Transverse colon (tissue), 4 donors: ENCODE data around the gene ABCG1. TPM values are rescaled to one million over a fixed set of nuclear protein-coding genes. Genes with fewer than 3 reads are reported as not detected.

Experiments
- DNase-seq: peaks from one replicate; pipeline ENCODE4 v3.0.0-alpha.2; 2019
- H3K27ac ChIP-seq, 4 donors: fragments of 200-600 bp; sonication (generic); 2 replicates each; pipeline ENCODE4 v1.5.1; 2016 to 2018; ENCODE audit warnings: inconsistent platforms in 4 of 4
- H3K27me3 ChIP-seq: fragments of 200-600 bp; sonication (generic); 2 replicates; pipeline ENCODE4 v1.5.1; 2017; ENCODE audit warnings: inconsistent platforms
- H3K36me3 ChIP-seq, 4 donors: fragments of 200-600 bp; sonication (generic); 2 replicates each; pipeline ENCODE4 v1.5.1; 2017 to 2019; ENCODE audit warnings: inconsistent platforms in 4 of 4
- H3K4me1 ChIP-seq, 4 donors: fragments of 200-600 bp; sonication (generic); 2 replicates each; pipeline ENCODE4 v1.5.1; 2017 to 2020; ENCODE audit warnings: inconsistent platforms in 4 of 4
- H3K4me3 ChIP-seq, 4 donors: fragments of 200-600 bp; sonication (generic); 1 replicate in 1 of 4; 2 replicates in 3 of 4; pipeline versions ENCODE4 v1.5.1 to v1.6.1; 2017 to 2019; ENCODE audit warnings: inconsistent platforms in 4 of 4
- H3K9me3 ChIP-seq, 2 donors: fragments of 200-600 bp; sonication (generic); 2 replicates each; pipeline ENCODE4 v1.5.1; 2017 to 2019; ENCODE audit warnings: inconsistent platforms in 2 of 2
- CTCF ChIP-seq, 5 experiments: fragments of 200-600 bp in 3 of 5; fragments of 450-650 bp in 2 of 5; sonication (generic) in 3 of 5; IDR thresholded peaks; 1 replicate in 2 of 5; 2 replicates in 3 of 5; pipeline ENCODE4 v1.5.1; 2016 to 2017; ENCODE audit warnings: antibody characterized with exemption in 5 of 5, inconsistent platforms in 3 of 5, mild to moderate bottlenecking in 2 of 5, moderate library complexity in 1 of 5
- EP300 ChIP-seq: sonication (generic); formaldehyde crosslinking; IDR thresholded peaks from one replicate; pipeline ENCODE4 v1.6.1; 2017; ENCODE audit warnings: antibody characterized with exemption, low read depth
- POLR2A ChIP-seq: fragments of 450-650 bp; IDR thresholded peaks from one replicate; pipeline ENCODE4 v1.6.1; 2016; ENCODE audit warnings: antibody characterized with exemption, mild to moderate bottlenecking, moderate library complexity
- POLR2AphosphoS5 ChIP-seq, 3 donors: sonication (generic); formaldehyde crosslinking; IDR thresholded peaks; one replicate each; pipeline ENCODE4 v1.6.1; 2016; ENCODE audit warnings: antibody characterized with exemption in 3 of 3
- WGBS, 2 donors: methylation state at CpG; one replicate each; pipeline ENCODE4 v1.1.5; 2018; ENCODE audit warnings: low coverage in 1 of 2; 5-methylcytosine and 5-hydroxymethylcytosine counted together
- in situ Hi-C, 4 donors: fragments of 200-750 bp; cut with MboI; loops; one replicate each; pipeline versions ENCODE4 v1.15.0 to v1.15.1; 2017; ENCODE audit warnings: low sequenced_read_pairs in 3 of 4, low pct_ligation_motif_present in 1 of 4, low pct_unique_long_range_greater_than_20kb in 1 of 4
- intact Hi-C: fragments of 100-400 bp; cut with DNase I; formaldehyde crosslinking; loops from one replicate; pipeline ENCODE4 v1.15.1; 2023; ENCODE audit warnings: low total_unique reads
- small RNA-seq, 4 donors: library from RNA; depleted of rRNA; stranded (forward); fragments of <200 nt; gene quantifications; one replicate each; pipeline ENCODE3, GENCODE V24; 2016
- total RNA-seq, 4 donors: library from RNA; depleted of rRNA; stranded (reverse); fragments of >200 nt; gene quantifications; one replicate each; pipeline ENCODE4 v1.1.0, GENCODE V29; 2016

ABCG1 gene
- total RNA-seq, 4 donors from 2014 or later = 17.1 to 67.7 (median 53.2) TPM

DNA sequence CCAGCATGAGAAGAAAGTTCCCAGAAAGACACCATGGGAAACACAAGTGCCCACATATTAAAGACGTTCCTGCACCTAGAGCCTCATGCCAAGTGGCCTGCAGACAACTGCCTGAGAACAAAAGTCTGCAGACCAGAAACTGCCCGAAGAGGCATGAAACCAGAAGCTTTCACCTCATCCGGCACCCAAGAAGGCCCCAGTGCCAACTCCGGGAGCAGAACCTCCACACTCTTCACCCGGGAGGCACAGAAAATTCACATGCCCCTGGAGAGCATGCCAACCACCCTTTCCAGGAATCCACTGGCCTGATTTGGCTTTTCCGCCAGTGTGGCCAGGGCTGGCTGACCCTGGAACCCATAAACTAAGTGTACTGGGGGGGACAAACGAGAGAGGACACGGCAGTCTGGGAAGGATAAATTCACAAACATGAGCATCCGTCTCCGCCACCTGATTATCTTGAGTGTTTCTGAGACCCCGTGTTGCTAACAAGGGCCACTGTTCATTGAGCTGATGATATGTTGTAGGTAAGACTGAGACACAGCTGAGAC lies 125.1 kb downstream of the ABCG1 start:
- Histone ChIP-seq H3K4me1 (no peaks in the 10 kb centered on the region), H3K27ac (no peak overlapping the region), H3K27me3 (no peaks in the 10 kb centered on the region), H3K9me3 (no peaks in the 10 kb centered on the region), H3K4me3 (no peak overlapping the region), H3K36me3 (no peaks in the 10 kb centered on the region)
- DNase-seq = no peak
- TF ChIP-seq CTCF (IDR thresholded peaks at IDR 0.05) (no peak), POLR2AphosphoS5 (IDR thresholded peaks at IDR 0.05) (no peak), POLR2A (no peak), EP300 (no peak)
- 79 to 87% methylated on average over 3 to 11 of the region's 11 CpGs for WGBS, 2 donors
- intact Hi-C loops = no loop called here
- in situ Hi-C loops = no loop called here

- no peaks in the 10 kb centered on the region for H3K9me3 ChIP-seq
- no peaks in the 10 kb centered on the region for H3K27me3 ChIP-seq
- TF ChIP-seq POLR2A (no peak), POLR2AphosphoS5 (IDR thresholded peaks at IDR 0.05) (no peak), CTCF (IDR thresholded peaks at IDR 0.05) (no peak), EP300 (no peak)
- no peaks in the 10 kb centered on the region for H3K4me1 ChIP-seq
- WGBS, 2 donors = 67 to 100% methylated on average over 1 to 4 of the region's 4 CpGs
- no peaks in the 10 kb centered on the region for H3K36me3 ChIP-seq
- H3K4me3 ChIP-seq = no peak overlapping the region
- H3K27ac ChIP-seq = no peak overlapping the region
- intact Hi-C loops (no loop called here), in situ Hi-C loops (no loop called here)
- no peak for DNase-seq
Measured at GRCh38 chr21:42344631-42345030, 125.7 kb downstream of the ABCG1 start.

DNA sequence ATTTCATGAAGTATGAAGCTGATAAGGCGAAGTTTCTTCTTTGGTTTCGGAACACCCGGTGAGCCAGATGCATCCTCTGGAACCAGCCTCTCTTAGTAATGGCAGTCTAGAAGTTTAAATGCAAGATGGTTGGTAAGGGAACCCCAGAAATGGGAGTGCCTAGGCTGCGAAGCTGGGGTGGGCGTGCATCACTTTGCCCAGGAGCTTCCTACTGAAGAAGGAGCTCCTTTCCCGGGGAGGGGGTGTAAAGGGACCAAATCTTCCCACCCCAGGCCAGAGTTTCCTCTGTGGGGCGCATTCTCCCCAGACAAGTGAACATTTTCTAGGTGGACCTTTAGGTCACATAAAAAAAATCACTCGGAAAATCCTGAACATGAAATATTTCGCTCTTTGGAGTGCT lies 127.5 kb downstream of the ABCG1 start:
- WGBS, 2 donors = 88 to 97% methylated on average over 7 to 9 of the region's 9 CpGs
- Histone ChIP-seq H3K4me3 (no peak overlapping the region), H3K27ac (no peak overlapping the region), H3K36me3 (no peaks in the 10 kb centered on the region), H3K27me3 (no peaks in the 10 kb centered on the region), H3K9me3 (no peaks in the 10 kb centered on the region), H3K4me1 (no peaks in the 10 kb centered on the region)
- intact Hi-C loops (no loop called here), in situ Hi-C loops (no loop called here)
- TF ChIP-seq POLR2A (no peak), POLR2AphosphoS5 (IDR thresholded peaks at IDR 0.05) (no peak), CTCF (IDR thresholded peaks at IDR 0.05) (no peak), EP300 (no peak)
- no peak for DNase-seq

Small RNA genes within 50 kb of the gene (small RNA-seq; reads per million reads assigned to genes)
- gene RNA5SP492 = 0 reads per million in 4 donors

Other genes starting within 250 kb of the ABCG1 start
- 10 to 100 TPM in 2 of 4 donors, 1 to 10 TPM in 2; 5.2 to 19.5 (median 9.7) TPM for gene ZBTB21, start 208.8 kb upstream of the ABCG1 start, total RNA-seq
- 1 to 10 TPM in 1 of 4 donors, under 1 TPM in 2, not detected in 1; 0.16 to 3.2 (median 0.68) TPM for gene UMODL1, start 147.8 kb upstream of the ABCG1 start, total RNA-seq
- 1,000 to 10,000 TPM in 1 of 4 donors, 100 to 1,000 TPM in 3; 164 to 2,581 (median 367) TPM for gene TFF3, start 96.3 kb downstream of the ABCG1 start, total RNA-seq
- under 1 TPM in 1 of 4 donors, not detected in 3; 0.68 TPM for gene TFF2, start 131.9 kb downstream of the ABCG1 start, total RNA-seq
- 10 to 100 TPM in 2 of 4 donors, 1 to 10 TPM in 1, not detected in 1; 8.6 to 45.3 (median 25.8) TPM for gene TFF1, start 147.4 kb downstream of the ABCG1 start, total RNA-seq
- 1 to 10 TPM in 1 of 4 donors, under 1 TPM in 1, not detected in 2; 0.68 to 1.3 TPM for gene TMPRSS3, start 176.9 kb downstream of the ABCG1 start, total RNA-seq
- 1 to 10 TPM in 1 of 4 donors, under 1 TPM in 2, not detected in 1; 0.37 to 3.0 (median 0.82) TPM for gene UBASH3A, start 184.8 kb downstream of the ABCG1 start, total RNA-seq